GM20000 (cell line): ENCODE measurements around the gene DNAJC18.
A peak's percentile ranks its signal among the peaks of the same experiment; 100 is the strongest.

Experiments used
- DNase-seq: peaks from one replicate; pipeline ENCODE4 v3.0.0; 2012; ENCODE audit warnings: low spot score
- CTCF ChIP-seq: IDR thresholded peaks from 2 replicates; pipeline ENCODE4 v1.5.1; 2012; ENCODE audit warnings: mild to moderate bottlenecking, control low read depth; ENCODE audit errors: extremely low read depth, missing control alignments

DNAJC18 gene

GRCh38 chr5:139381837-139382761 lies 57.2 kb downstream of the DNAJC18 start:
- DNase-seq = peak; percentile 31
- no peak for TF ChIP-seq CTCF

GRCh38 chr5:139379626-139380449 lies 59.5 kb downstream of the DNAJC18 start:
- peak; percentile 17 for DNase-seq
- TF ChIP-seq CTCF = no peak

GRCh38 chr5:139378941-139379361 lies 60.4 kb downstream of the DNAJC18 start:
- DNase-seq = peak; percentile 24
- TF ChIP-seq CTCF = no peak

DNA sequence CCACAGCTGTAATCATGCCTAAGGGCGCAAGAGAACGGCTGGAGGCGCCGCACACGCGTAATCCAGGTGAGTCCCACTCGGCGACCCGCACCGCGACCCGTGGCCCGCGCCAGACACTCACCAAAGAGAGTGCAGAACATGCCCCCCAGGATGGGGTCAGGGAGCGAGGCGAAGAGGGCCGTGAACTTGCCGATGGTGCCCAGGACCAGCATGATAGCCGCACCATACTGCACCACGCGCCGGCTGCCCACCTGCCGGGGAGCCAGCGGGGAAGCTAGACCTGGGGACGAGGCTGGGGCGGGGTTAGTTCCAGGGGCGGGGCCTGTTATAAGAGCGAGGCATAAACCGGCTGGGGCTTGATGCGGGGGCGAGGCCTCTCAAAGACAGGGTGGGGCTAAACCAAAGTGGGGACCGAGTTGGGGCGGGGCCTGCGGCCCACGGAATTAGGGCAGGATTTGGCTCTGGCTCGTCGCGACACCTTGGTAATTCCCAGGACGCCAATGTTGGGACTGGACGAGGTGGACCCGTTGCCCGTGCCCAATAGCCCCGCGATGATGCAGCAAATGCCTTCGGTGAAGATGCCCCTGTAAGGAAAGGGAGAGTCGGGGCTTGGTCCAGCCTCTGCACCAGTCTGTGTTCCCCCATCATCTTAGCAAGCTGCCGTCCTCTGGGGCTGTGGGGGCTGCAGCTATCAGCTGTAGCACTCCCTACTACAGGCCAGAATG lies 61.1 kb downstream of the DNAJC18 start:
- TF ChIP-seq CTCF = no peak
- DNase-seq = peak; percentile 33

GRCh38 chr5:139377226-139377625 lies 62.1 kb downstream of the DNAJC18 start:
- DNase-seq = no peak
- TF ChIP-seq CTCF = no peak

DNA sequence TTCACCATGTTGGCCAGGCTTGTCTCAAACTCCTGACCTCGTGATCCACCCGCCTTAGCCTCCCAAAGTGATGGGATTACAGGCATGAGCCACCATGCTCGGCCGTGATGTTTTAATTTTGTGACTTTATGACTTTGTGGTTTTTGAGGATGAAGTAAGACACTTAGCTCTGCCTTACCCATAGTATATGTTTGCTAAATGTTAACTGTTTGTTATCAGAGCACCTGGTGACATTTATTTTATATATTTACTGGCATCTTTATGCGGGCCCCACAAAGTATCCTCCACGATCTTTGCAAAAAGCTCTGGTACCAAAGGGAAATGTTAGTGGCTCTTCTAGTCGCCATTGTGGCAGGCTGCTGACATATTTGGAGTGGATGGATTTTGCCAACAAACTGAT lies 63.0 kb downstream of the DNAJC18 start:
- TF ChIP-seq CTCF = no peak
- no peak for DNase-seq
